GM18505 (cell line): ENCODE results near the gene SHROOM3.

Source experiments
- ATAC-seq: cut with Tn5 transposase; IDR thresholded peaks from one replicate; pipeline ENCODE4 v1.9.1; 2021; ENCODE audit not compliant: unreplicated experiment
- POLR2A ChIP-seq: IDR thresholded peaks from 4 replicates; pipeline ENCODE4 v1.6.1; 2011; ENCODE audit warnings: borderline replicate concordance; ENCODE audit not compliant: insufficient read depth, insufficient read length; ENCODE audit errors: extremely low read depth

The SHROOM3 gene

DNA sequence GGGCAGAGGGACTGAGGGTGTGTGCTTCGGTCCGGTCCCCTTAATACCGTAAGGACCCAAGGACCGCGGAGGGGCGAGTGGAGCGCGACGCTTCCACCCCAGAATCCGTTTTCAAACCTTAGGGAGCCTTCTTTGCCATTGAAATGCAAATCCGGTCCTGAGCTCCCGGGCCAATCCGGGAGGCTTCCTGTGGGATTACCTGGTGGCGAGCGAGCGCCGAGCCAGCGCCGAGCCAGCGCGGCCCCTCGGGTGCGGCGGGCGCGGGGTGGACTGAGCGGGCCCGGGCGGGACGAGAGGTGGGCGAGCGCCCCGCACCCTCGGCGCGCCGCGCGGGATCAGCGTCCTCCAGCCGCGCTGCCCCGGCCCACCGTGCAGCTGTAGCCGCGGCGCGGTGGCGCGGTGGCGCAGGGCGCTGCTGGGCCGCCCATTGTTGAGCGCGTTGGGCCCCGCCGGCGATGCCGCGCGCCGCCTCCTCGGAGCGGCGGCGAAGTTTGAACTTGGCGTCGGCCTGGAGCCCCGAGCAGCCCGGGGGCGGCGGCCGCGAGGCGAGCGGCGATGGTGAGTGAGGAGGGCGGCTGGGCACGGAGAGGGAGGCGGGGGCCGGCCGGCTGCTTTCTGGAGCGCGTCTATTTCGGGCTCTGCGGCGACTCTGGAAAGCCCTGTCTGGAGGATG lies 254.3 kb downstream of the SHROOM3 start:
- ATAC-seq = no peak
- TF ChIP-seq POLR2A = no peak

DNA sequence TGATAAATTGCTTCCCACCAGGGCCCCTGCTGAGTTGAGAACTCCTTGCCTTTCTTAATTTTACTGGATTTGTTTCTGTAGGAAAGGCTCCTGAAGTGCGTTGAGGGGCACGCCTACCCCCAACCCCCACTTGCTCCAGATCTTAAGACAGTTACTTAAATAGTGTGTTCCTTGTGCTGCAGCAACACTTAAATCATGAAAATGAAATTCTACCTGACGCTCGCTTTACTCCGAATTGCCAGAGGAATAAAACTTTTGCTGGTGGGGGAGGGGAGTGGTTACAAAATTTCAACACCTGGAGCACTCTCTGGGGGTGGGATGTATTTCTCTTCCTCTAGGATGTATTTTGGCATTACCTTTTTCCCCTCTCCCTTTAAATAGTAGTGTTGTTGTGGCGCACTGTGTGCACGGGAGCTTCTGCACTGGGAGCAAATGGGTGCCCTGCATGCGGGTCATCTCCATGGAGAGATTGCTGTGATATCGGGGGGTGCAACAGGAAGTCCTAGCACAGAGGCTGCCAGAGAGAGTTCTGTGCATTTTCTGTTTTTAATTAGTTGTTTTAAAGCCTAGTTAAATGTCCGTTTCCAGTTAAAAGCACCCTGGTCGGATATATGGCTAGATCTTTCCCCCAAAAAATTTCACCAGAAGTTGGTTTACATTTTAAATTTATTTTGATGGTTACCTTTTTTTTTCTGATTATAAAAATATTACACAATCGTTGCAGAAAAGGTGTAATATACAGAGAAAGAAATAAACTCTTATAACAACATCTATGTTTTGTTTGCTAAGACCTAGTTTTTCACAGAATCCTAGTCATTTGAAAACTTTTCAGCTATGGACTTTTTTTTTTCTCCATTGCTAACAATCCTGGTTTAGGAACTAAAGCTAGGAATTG lies 255.2 kb downstream of the SHROOM3 start:
- no peak for ATAC-seq

DNA sequence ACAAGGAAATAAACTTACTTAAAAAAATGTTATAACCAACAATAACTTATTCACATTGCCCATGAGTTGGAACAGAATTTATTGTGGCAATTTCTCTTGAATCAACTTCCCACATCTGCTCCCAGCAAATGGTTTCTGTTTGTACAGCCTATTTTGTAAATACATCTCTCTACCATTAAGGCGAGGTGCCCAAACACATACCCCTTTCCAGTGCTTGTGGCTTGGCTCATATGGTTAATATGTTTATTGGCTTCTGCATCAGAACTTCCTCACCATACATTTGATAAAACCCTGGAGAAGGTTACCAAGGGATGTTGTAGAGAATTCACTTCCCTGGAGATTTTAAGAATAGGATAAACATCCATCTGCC lies 255.9 kb downstream of the SHROOM3 start:
- ATAC-seq = no peak
- TF ChIP-seq POLR2A = no peak

More for the DNA sequence above, 255.2 kb downstream of the SHROOM3 start:
- no peak for TF ChIP-seq POLR2A

DNA sequence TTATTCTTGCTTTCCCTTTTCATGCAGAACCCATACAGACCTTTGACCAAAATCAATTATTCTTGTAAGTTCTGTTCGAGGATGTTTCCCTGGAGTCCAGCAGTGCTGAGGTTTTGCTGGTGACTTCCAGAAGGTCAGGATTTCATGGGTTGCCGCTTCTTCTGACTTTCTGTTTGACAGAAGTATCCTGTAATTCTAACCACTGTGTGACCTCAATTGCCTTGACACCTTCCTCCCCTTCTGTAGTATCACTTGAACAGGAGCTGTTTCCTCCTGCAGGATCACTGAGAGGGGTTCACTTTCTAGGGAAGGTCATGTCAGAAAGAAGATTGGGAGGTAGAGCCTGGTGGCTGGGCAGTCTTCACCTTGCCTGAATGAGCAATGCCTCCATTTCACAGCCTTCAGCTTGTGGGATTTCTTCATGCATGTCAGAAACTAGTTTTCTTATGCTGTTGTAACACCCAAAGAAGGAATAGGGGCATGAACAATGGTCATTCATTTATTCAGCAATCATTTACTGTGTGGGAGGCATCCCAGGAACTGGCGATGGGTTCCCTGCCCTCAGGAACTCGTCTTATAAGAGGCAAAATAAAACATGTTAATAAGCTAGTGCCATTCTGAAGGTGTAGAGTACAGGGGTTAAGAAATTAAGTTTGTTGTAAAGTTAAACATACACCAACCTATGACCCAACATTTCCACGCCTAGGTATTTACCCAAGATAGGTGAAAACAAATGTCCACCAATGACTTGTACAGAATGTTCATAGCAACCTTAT lies 257.0 kb downstream of the SHROOM3 start:
- no peak for ATAC-seq
- no peak for TF ChIP-seq POLR2A

DNA sequence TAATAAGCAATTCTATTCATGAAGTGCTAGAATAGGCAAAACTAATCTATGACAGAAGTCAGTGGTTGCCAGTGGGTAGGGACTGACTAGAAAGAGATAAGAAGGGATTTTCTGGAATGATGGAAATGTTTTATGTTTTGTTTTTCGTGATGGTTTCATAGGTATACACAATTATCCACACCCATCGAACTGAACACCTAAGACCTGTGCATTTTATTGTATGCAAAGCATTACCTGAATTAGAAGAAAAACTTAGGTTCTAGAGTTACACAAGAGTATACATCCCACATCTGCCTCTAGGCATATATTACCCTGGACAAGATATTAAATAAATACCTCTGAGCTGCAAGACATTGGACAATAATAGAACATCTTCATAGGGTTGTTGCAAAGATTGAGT lies 257.7 kb downstream of the SHROOM3 start:
- ATAC-seq = no peak
- TF ChIP-seq POLR2A = no peak

DNA sequence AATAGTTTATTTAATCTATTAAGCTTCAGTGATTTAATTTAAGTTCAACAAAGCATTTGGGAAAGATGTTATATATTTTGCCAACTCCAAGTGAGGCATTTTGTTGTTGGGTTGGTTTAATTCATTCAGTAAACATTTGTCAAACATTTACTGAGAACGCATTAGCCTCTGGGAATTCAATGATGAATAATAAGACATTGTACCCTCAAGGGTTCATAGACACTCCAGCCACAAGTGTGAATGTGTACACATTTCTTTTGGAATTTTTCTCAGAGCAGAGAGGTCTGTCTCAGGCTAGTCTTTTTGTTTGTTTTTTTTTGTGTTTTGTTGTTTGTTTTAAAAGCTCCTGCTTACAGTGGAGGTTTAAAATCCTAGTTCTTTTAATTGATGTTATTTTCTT lies 259.0 kb downstream of the SHROOM3 start:
- no peak for TF ChIP-seq POLR2A
- no peak for ATAC-seq

DNA sequence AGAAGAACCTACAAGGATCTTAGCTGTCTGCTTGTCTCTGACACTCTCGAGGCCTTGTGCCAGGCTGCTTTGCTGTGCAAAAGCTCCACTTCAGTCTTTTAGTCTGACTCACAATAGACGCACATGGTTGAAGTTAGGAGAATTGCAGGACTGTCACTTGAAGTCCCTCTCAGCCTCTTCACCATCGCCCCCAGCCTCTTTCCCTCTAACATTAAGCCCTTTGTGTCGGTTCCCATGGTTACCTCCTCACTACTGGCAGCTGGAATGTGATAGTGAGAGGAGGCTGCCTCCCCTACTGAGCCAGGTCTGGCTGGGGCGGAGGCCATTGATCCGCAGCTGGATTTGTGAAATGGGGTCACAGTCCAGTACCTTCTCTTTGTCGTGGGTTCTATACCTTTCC lies 261.1 kb downstream of the SHROOM3 start:
- no peak for ATAC-seq

DNA sequence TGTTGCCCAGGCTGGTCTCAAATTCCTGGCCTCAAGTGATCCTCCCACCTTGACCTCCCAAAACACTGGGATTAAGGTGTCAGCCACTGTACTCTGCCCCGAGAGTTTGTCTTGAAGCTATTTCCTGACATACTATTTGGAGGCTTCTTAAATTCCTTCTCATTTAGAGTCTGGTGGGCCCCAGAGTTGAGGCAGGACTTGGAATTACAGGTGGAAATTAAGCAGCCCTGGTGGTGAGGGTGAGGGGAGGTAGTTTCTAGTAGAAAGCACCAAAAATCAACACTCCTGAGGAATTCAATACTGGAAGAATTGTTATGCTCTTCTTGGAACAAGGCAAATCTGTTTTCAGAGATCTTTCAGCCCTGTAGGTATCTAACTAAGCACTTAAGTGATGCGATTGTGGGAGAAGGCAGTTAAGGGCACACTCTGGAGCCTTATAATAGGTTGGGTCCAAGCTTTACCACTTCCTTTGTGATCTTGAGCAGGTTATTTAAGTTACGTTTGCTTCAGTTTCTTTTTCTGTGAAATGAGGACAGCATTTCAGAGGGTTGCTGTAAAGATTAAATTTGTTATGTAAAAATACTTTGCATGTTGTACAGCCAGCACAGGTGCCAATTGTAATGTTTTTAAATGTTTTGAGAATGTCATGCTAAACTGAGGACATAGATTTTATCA lies 262.2 kb downstream of the SHROOM3 start:
- peak; percentile 34 for TF ChIP-seq POLR2A

More for the DNA sequence above, 261.1 kb downstream of the SHROOM3 start:
- TF ChIP-seq POLR2A = no peak

DNA sequence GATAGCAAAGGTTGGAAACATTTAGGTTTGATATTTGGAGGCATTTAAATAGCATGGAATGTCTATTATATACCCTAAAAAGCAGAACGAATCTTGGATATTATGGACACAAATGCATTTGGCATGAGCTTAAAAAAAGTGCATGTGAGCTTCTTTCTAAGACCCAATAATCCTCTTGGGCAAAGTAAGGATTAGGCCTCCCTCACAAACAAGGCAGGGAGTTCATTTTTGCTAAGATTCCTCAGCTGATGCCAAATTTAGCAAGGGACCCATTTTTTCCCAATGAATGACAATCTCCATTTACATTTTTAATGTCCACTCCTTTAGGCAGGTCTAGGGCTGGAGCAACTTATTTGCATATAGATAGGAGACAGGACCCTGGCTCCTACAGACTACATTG lies 263.1 kb downstream of the SHROOM3 start:
- no peak for ATAC-seq
- no peak for TF ChIP-seq POLR2A

More for the DNA sequence above, 262.2 kb downstream of the SHROOM3 start:
- peak; percentile 75 for ATAC-seq

DNA sequence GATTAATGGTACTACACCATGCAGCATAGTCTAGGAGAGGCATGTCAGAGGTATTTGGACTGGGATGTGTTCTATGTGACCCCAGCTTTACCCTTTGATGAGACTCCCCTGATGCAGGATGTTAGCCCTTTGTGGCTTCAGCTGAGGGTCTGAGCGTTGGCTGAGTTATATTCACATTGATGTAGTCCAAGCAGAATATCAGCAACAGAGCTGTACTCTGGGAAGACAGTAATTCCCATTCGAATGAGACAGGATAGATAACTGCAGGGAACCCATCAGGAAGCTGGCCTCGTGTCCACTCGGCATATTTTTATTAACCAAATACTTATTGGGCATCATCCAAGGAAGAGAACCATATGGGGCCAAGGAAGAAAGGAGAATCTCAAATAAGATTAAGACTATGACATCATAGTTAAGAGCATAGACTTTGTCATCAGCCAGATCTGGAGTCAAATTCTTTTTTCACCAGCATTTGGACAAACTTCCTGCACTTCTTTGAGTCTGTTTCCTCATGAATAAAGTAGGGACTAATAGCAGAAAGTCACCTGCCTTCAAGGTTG lies 264.8 kb downstream of the SHROOM3 start:
- no peak for ATAC-seq

DNA sequence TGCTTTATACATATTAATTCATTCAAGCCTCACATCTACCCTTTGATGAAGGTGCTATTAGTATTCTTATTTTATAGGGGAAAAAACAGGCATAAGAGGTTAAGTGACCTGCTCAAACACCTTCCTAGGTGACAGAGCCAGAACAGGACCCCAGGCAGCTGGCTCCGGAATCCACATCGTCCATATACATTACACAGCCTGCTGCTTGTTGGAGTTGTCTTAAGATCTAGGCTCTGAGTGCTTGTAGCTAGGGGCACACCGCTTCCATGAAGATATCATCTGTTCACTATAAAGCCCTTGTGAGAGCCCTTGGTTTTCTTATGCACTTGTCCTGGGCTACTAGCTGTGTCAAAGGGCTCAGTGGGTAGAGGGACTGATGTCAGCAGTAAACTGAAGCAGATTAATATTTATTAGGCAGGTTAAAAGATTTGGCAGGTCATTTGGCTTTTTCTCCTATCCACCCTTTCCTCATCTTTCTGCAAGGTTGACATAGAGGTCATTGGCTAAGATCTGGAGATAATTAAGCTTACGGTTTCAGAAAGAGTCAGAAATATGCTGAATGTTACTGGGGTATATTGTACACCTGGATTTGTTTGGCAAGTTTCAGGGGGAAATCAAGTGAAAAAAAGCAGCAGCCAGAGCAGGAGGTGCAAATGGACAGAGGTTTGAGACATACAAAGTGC lies 267.6 kb downstream of the SHROOM3 start:
- no peak for ATAC-seq
- no peak for TF ChIP-seq POLR2A

More for the DNA sequence above, 264.8 kb downstream of the SHROOM3 start:
- TF ChIP-seq POLR2A = no peak

DNA sequence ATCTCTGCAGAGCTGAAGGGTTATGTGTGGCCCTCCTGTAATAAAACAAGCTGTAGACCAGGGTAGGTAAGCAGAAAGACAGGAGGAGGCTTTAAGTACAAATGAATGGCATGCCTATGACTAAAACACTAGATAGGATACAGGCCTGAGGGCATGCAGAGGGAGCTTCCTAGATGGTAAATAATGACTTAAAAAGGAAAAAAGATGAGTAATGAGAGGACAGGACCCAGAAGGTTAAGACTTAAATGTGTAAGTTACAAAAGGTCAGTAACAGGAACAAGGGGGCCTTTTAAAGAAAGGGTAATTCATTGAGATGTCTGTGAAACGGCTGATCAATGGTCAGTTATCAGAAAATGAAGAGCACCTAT lies 268.1 kb downstream of the SHROOM3 start:
- TF ChIP-seq POLR2A = no peak
- no peak for ATAC-seq
